ENCODE data around the gene ZNF669. TPM values are rescaled to one million over a fixed set of nuclear protein-coding genes. Genes with fewer than 3 reads are reported as not detected.

The ZNF669 gene
- total RNA-seq, 1 donor from 2014 or later: 28.5 TPM

- Mint-ChIP-seq H3K27ac (ENCODE audit: unreplicated experiment) (no peak overlapping the region), H3K4me1 (ENCODE audit: low read depth, unreplicated experiment) (no peaks in the 10 kb centered on the region), H3K36me3 (ENCODE audit: unreplicated experiment) (peaks cover 37% of the 10 kb centered on the region), H3K27me3 (ENCODE audit: unreplicated experiment) (peaks cover 3% of the 10 kb centered on the region), H3K4me3 (ENCODE audit: unreplicated experiment) (no peak overlapping the region), H3K9me3 (ENCODE audit: unreplicated experiment) (peaks cover 22% of the 10 kb centered on the region)
- TF ChIP-seq CTCF (IDR thresholded peaks at IDR 0.05; ENCODE audit: partially characterized antibody, unreplicated experiment): no peak
- no peak for DNase-seq
Observed at GRCh38 chr1:247096112-247096511, 8.0 kb downstream of the ZNF669 start.

GRCh38 chr1:247090455-247090854 is 13.7 kb downstream of the ZNF669 start:
- no peaks in the 10 kb centered on the region for H3K9me3 Mint-ChIP-seq (ENCODE audit: unreplicated experiment)
- no peak overlapping the region for H3K27ac Mint-ChIP-seq (ENCODE audit: unreplicated experiment)
- no peaks in the 10 kb centered on the region for H3K36me3 Mint-ChIP-seq (ENCODE audit: unreplicated experiment)
- peaks cover 1% of the 10 kb centered on the region for H3K27me3 Mint-ChIP-seq (ENCODE audit: unreplicated experiment)
- no peak overlapping the region for H3K4me3 Mint-ChIP-seq (ENCODE audit: unreplicated experiment)
- TF ChIP-seq CTCF (IDR thresholded peaks at IDR 0.05; ENCODE audit: partially characterized antibody, unreplicated experiment): no peak
- no peaks in the 10 kb centered on the region for H3K4me1 Mint-ChIP-seq (ENCODE audit: low read depth, unreplicated experiment)
- DNase-seq: no peak

GRCh38 chr1:247089616-247090375 is 14.4 kb downstream of the ZNF669 start:
- Mint-ChIP-seq H3K9me3 (ENCODE audit: unreplicated experiment) (no peaks in the 10 kb centered on the region), H3K36me3 (ENCODE audit: unreplicated experiment) (no peaks in the 10 kb centered on the region), H3K4me3 (ENCODE audit: unreplicated experiment) (no peak overlapping the region), H3K27me3 (ENCODE audit: unreplicated experiment) (peaks cover 1% of the 10 kb centered on the region), H3K4me1 (ENCODE audit: low read depth, unreplicated experiment) (no peaks in the 10 kb centered on the region), H3K27ac (ENCODE audit: unreplicated experiment) (no peak overlapping the region)
- DNase-seq: no peak
- TF ChIP-seq CTCF (IDR thresholded peaks at IDR 0.05; ENCODE audit: partially characterized antibody, unreplicated experiment): no peak

- TF ChIP-seq CTCF (IDR thresholded peaks at IDR 0.05; ENCODE audit: partially characterized antibody, unreplicated experiment): no peak
- Mint-ChIP-seq H3K4me1 (ENCODE audit: low read depth, unreplicated experiment) (no peaks in the 10 kb centered on the region), H3K27me3 (ENCODE audit: unreplicated experiment) (peaks cover 4% of the 10 kb centered on the region), H3K9me3 (ENCODE audit: unreplicated experiment) (no peaks in the 10 kb centered on the region), H3K27ac (ENCODE audit: unreplicated experiment) (no peak overlapping the region), H3K36me3 (ENCODE audit: unreplicated experiment) (peaks cover 3% of the 10 kb centered on the region), H3K4me3 (ENCODE audit: unreplicated experiment) (no peak overlapping the region)
- no peak for DNase-seq
Observed at GRCh38 chr1:247088967-247089366, 15.2 kb downstream of the ZNF669 start.

GRCh38 chr1:247087256-247087655 is 16.9 kb downstream of the ZNF669 start:
- peaks cover 6% of the 10 kb centered on the region for H3K27me3 Mint-ChIP-seq (ENCODE audit: unreplicated experiment)
- DNase-seq: no peak

More at GRCh38 chr1:247087256-247087655, 16.9 kb downstream of the ZNF669 start:
- no peak overlapping the region for H3K4me3 Mint-ChIP-seq (ENCODE audit: unreplicated experiment)
- H3K4me1 Mint-ChIP-seq (ENCODE audit: low read depth, unreplicated experiment): no peaks in the 10 kb centered on the region
- no peaks in the 10 kb centered on the region for H3K9me3 Mint-ChIP-seq (ENCODE audit: unreplicated experiment)
- no peak overlapping the region for H3K27ac Mint-ChIP-seq (ENCODE audit: unreplicated experiment)
- TF ChIP-seq CTCF (IDR thresholded peaks at IDR 0.05; ENCODE audit: partially characterized antibody, unreplicated experiment): no peak
- peaks cover 4% of the 10 kb centered on the region for H3K36me3 Mint-ChIP-seq (ENCODE audit: unreplicated experiment)
